Measurements from ENCODE around the gene SIRPG.

- TF ChIP-seq CTCF (IDR thresholded peaks at IDR 0.05) (no peak), POLR2A (IDR thresholded peaks at IDR 0.05) (no peak)
These were observed 19.1 kb upstream of the SIRPG start for GRCh38 chr20:1676650-1677049.
